Coronary artery (tissue), 2 donors: ENCODE data around the gene CCNG1.

ENCODE experiments used
- DNase-seq: peaks from one replicate; pipeline ENCODE4 v3.0.0-alpha.2; 2017; ENCODE audit warnings: low spot score
- H3K27ac ChIP-seq, 2 donors: fragments of 200-600 bp; sonication (generic); one replicate each; pipeline ENCODE4 v1.5.1; 2016 to 2019
- H3K4me3 ChIP-seq: fragments of 200-600 bp; sonication (generic); 2 replicates; pipeline ENCODE4 v1.5.1; 2016; ENCODE audit warnings: mild to moderate bottlenecking, moderate library complexity
- TF ChIP-seq, protein P1 (sequence below): fragments of 200-600 bp; sonication (generic); IDR thresholded peaks from one replicate; pipeline ENCODE4 v1.5.1; 2019; ENCODE audit warnings: antibody characterized with exemption

CCNG1 gene

GRCh38 chr5:163489745-163490075 lies 52.3 kb downstream of the CCNG1 start:
- DNase-seq: no peak
- Histone ChIP-seq H3K4me3 (no peak overlapping the region), H3K27ac (no peak overlapping the region)
- TF ChIP-seq, protein P1, sequence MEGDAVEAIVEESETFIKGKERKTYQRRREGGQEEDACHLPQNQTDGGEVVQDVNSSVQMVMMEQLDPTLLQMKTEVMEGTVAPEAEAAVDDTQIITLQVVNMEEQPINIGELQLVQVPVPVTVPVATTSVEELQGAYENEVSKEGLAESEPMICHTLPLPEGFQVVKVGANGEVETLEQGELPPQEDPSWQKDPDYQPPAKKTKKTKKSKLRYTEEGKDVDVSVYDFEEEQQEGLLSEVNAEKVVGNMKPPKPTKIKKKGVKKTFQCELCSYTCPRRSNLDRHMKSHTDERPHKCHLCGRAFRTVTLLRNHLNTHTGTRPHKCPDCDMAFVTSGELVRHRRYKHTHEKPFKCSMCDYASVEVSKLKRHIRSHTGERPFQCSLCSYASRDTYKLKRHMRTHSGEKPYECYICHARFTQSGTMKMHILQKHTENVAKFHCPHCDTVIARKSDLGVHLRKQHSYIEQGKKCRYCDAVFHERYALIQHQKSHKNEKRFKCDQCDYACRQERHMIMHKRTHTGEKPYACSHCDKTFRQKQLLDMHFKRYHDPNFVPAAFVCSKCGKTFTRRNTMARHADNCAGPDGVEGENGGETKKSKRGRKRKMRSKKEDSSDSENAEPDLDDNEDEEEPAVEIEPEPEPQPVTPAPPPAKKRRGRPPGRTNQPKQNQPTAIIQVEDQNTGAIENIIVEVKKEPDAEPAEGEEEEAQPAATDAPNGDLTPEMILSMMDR: no peak
